H1 (cell line): ENCODE measurements around the gene BTBD7. TPM values are rescaled to one million over a fixed set of nuclear protein-coding genes. Genes with fewer than 3 reads are reported as not detected.

ENCODE experiments used
- CTCF ChIA-PET: fragments of 300-600 bp; sonication (Branson Sonifier 250); formaldehyde crosslinking; loops from one replicate; lab custom pipeline; 2021; ENCODE audit not compliant: partially characterized antibody; lab: Charles Lee
- POLR2A ChIA-PET: fragments of 300-600 bp; sonication (Branson Sonifier 250); formaldehyde crosslinking; loops from one replicate; lab custom pipeline; 2021; ENCODE audit warnings: inconsistent platforms; ENCODE audit not compliant: partially characterized antibody; lab: Charles Lee
- DNase-seq, 2 experiments: peaks; one replicate each; pipeline versions ENCODE4 v3.0.0 to v3.0.0-alpha.2; 2010 to 2022; ENCODE audit warnings: low spot score in 2 of 2, low read depth in 1 of 2, mixed read lengths in 1 of 2
- FAIRE-seq: peaks from 2 replicates; lab custom pipeline; 2011; peaks lifted over from hg19 to GRCh38; lab: Jason Lieb, UNC
- H2AFZ ChIP-seq: 2 replicates; pipeline ENCODE4 v1.8.1; 2012; ENCODE audit warnings: low read length, inconsistent platforms
- H2AK5ac ChIP-seq: 2 replicates; pipeline ENCODE4 v1.6.1; 2013; ENCODE audit warnings: low read depth, low read length
- H2BK120ac ChIP-seq: replicated peaks from 2 replicates; pipeline ENCODE3; 2013; ENCODE audit warnings: low read depth, low read length, inconsistent platforms
- H2BK12ac ChIP-seq: 2 replicates; pipeline ENCODE4 v1.6.1; 2013; ENCODE audit warnings: low read depth, low read length
- H2BK15ac ChIP-seq: 2 replicates; pipeline ENCODE4 v1.6.1; 2013; ENCODE audit warnings: low read length
- H2BK20ac ChIP-seq: 2 replicates; pipeline ENCODE4 v1.6.1; 2013; ENCODE audit warnings: low read length
- H2BK5ac ChIP-seq: 2 replicates; pipeline ENCODE4 v1.6.1; 2013; ENCODE audit warnings: low read depth, low read length
- H3K14ac ChIP-seq: 2 replicates; pipeline ENCODE4 v1.6.1; 2013; ENCODE audit warnings: inconsistent platforms; ENCODE audit not compliant: insufficient read length
- H3K18ac ChIP-seq: 2 replicates; pipeline ENCODE4 v1.6.1; 2013; ENCODE audit warnings: low read length; ENCODE audit errors: extremely low read depth
- H3K23ac ChIP-seq: 2 replicates; pipeline ENCODE4 v1.6.1; 2013; ENCODE audit warnings: inconsistent platforms; ENCODE audit not compliant: insufficient read length
- H3K23me2 ChIP-seq: 2 replicates; pipeline ENCODE4 v1.6.1; 2013; ENCODE audit warnings: low read depth, low read length
- H3K27ac ChIP-seq: 2 replicates; pipeline ENCODE4 v1.6.1; 2011; ENCODE audit warnings: low read depth, low read length, inconsistent platforms
- H3K27me3 ChIP-seq, 4 experiments: replicated peaks in 1 of 4; 1 replicate in 1 of 4; 2 replicates in 3 of 4; pipeline versions ENCODE4 v1.6.1 to v1.8.1; 2011 to 2013; ENCODE audit warnings: low read length in 3 of 4, mild to moderate bottlenecking in 3 of 4, inconsistent platforms in 2 of 4, mixed read lengths in 2 of 4, moderate library complexity in 1 of 4; ENCODE audit not compliant: control insufficient read depth in 3 of 4, insufficient read depth in 3 of 4; ENCODE audit errors: extremely low read depth in 1 of 4
- H3K36me3 ChIP-seq, 4 experiments: 2 replicates each; pipeline versions ENCODE4 v1.6.1 to v1.8.1; 2011 to 2013; ENCODE audit warnings: mild to moderate bottlenecking in 4 of 4, low read length in 3 of 4, moderate library complexity in 2 of 4, control low read depth in 1 of 4, inconsistent platforms in 1 of 4; ENCODE audit not compliant: insufficient read depth in 4 of 4, control insufficient read depth in 2 of 4
- H3K4ac ChIP-seq: replicated peaks from 2 replicates; pipeline ENCODE3; 2013; ENCODE audit warnings: low read length, low read depth, mixed read lengths, inconsistent platforms; ENCODE audit not compliant: insufficient read length
- H3K4me1 ChIP-seq, 4 experiments: replicated peaks in 1 of 4; 1 replicate in 1 of 4; 2 replicates in 3 of 4; pipeline versions ENCODE4 v1.6.1 to v1.8.1; 2011 to 2013; ENCODE audit warnings: low read length in 3 of 4, inconsistent platforms in 2 of 4, mixed read lengths in 1 of 4; ENCODE audit not compliant: insufficient read depth in 4 of 4, control insufficient read depth in 3 of 4
- H3K4me2 ChIP-seq, 2 experiments: 2 replicates each; pipeline versions ENCODE4 v1.6.1 to v1.8.1; 2011 to 2013; ENCODE audit warnings: low read depth in 2 of 2, low read length in 2 of 2, control low read depth in 1 of 2, inconsistent platforms in 1 of 2, mild to moderate bottlenecking in 1 of 2; ENCODE audit not compliant: insufficient read depth in 1 of 2
- H3K4me3 ChIP-seq, 4 experiments: fragments of 200-600, 300-600 bp in 1 of 4; sonication (generic), shearing (Covaris generic), sonication (Bioruptor Twin) in 1 of 4; 2 replicates each; pipeline versions ENCODE4 v1.5.1 to v1.8.1; 2011 to 2016; ENCODE audit warnings: low read length in 4 of 4, low read depth in 3 of 4, control low read depth in 2 of 4, inconsistent platforms in 2 of 4, mild to moderate bottlenecking in 2 of 4, mixed read lengths in 1 of 4, moderate library complexity in 1 of 4; ENCODE audit not compliant: insufficient read depth in 2 of 4; ENCODE audit errors: extremely low read depth in 1 of 4
- H3K56ac ChIP-seq: replicated peaks from 2 replicates; pipeline ENCODE3; 2013; ENCODE audit warnings: low read depth, mild to moderate bottlenecking, mixed read lengths, low read length, inconsistent platforms; ENCODE audit not compliant: insufficient read length
- H3K79me1 ChIP-seq: 2 replicates; pipeline ENCODE4 v1.6.1; 2013; ENCODE audit warnings: low read depth, low read length, control low read depth
- H3K79me2 ChIP-seq, 2 experiments: 2 replicates each; pipeline versions ENCODE4 v1.6.1 to v1.8.1; 2012 to 2013; ENCODE audit warnings: low read length in 2 of 2, mild to moderate bottlenecking in 2 of 2, inconsistent platforms in 1 of 2; ENCODE audit not compliant: insufficient read depth in 2 of 2, control insufficient read depth in 1 of 2
- H3K9ac ChIP-seq, 4 experiments: replicated peaks in 1 of 4; 1 replicate in 1 of 4; 2 replicates in 3 of 4; pipeline versions ENCODE4 v1.6.1 to v1.8.1; 2011 to 2013; ENCODE audit warnings: low read depth in 3 of 4, low read length in 3 of 4, control low read depth in 2 of 4, mild to moderate bottlenecking in 2 of 4, moderate library complexity in 2 of 4, inconsistent platforms in 1 of 4; ENCODE audit errors: extremely low read depth in 1 of 4
- H3K9me3 ChIP-seq, 2 experiments: 2 replicates each; pipeline versions ENCODE4 v1.6.1 to v1.8.1; 2012 to 2013; ENCODE audit warnings: mild to moderate bottlenecking in 2 of 2, moderate library complexity in 2 of 2, control low read depth in 1 of 2, inconsistent platforms in 1 of 2, low read depth in 1 of 2, low read length in 1 of 2, mixed read lengths in 1 of 2; ENCODE audit not compliant: insufficient read depth in 2 of 2
- H4K20me1 ChIP-seq, 2 experiments: replicated peaks in 1 of 2; 2 replicates each; pipeline versions ENCODE3 to v1.8.1; 2011 to 2013; ENCODE audit warnings: inconsistent platforms in 2 of 2, low read length in 2 of 2, mild to moderate bottlenecking in 1 of 2; ENCODE audit not compliant: insufficient read depth in 2 of 2, control insufficient read depth in 1 of 2
- H4K5ac ChIP-seq: 2 replicates; pipeline ENCODE4 v1.6.1; 2013; ENCODE audit warnings: low read length, low read depth, mixed read lengths, inconsistent platforms; ENCODE audit not compliant: insufficient read length
- H4K8ac ChIP-seq: 2 replicates; pipeline ENCODE4 v1.8.0; 2013; ENCODE audit warnings: mild to moderate bottlenecking, moderate library complexity, low read length, inconsistent platforms; ENCODE audit not compliant: insufficient read depth; ENCODE audit errors: extremely low read depth
- H4K91ac ChIP-seq: replicated peaks from 2 replicates; pipeline ENCODE3; 2013; ENCODE audit warnings: low read length, mixed read lengths, inconsistent platforms; ENCODE audit not compliant: insufficient read length
- CHD1 ChIP-seq: IDR thresholded peaks from 2 replicates; pipeline ENCODE4 v1.6.1; 2012; ENCODE audit warnings: low read depth, low read length, improper control_type of control experiment
- CHD2 ChIP-seq: IDR thresholded peaks from 2 replicates; pipeline ENCODE4 v1.6.1; 2012; ENCODE audit warnings: low read length, improper control_type of control experiment
- CREB1 ChIP-seq: IDR thresholded peaks from 2 replicates; pipeline ENCODE4 v1.6.1; 2012; ENCODE audit warnings: inconsistent platforms
- EZH2 ChIP-seq: fragments of 200-600 bp; sonication (generic); IDR thresholded peaks from 2 replicates; pipeline ENCODE4 v1.7.1; 2012; ENCODE audit warnings: low read depth, mild to moderate bottlenecking, moderate library complexity, low read length, inconsistent platforms; ENCODE audit not compliant: severe bottlenecking
- FOSL1 ChIP-seq: IDR thresholded peaks from 2 replicates; pipeline ENCODE4 v1.6.1; 2011; ENCODE audit warnings: mild to moderate bottlenecking, low read depth, low read length, moderate library complexity; ENCODE audit not compliant: insufficient read depth
- HDAC6 ChIP-seq: IDR thresholded peaks from one replicate; pipeline ENCODE4 v1.7.1; 2012; ENCODE audit warnings: low read depth, mild to moderate bottlenecking, inconsistent platforms, low read length, moderate library complexity
- JUND ChIP-seq: IDR thresholded peaks from 2 replicates; pipeline ENCODE4 v1.6.1; 2011; ENCODE audit warnings: mild to moderate bottlenecking, improper control_type of control experiment, low read length
- POU5F1 ChIP-seq: IDR thresholded peaks from 2 replicates; pipeline ENCODE4 v1.6.1; 2011; ENCODE audit warnings: low read depth, mild to moderate bottlenecking, low read length, moderate library complexity
- RBBP5 ChIP-seq: IDR thresholded peaks from 2 replicates; pipeline ENCODE4 v1.7.1; 2012; ENCODE audit warnings: low read depth, mild to moderate bottlenecking, inconsistent platforms, low read length, moderate library complexity, borderline replicate concordance
- RNF2 ChIP-seq: fragments of 200-900, 300-1000 bp; sonication (generic); IDR thresholded peaks from 2 replicates; pipeline ENCODE4 v1.7.1; 2016; ENCODE audit warnings: borderline replicate concordance, low read depth, mild to moderate bottlenecking, antibody characterized with exemption, low read length; ENCODE audit not compliant: poor library complexity, severe bottlenecking; ENCODE audit errors: missing control alignments
- SUZ12 ChIP-seq: fragments of 200-600 bp; sonication (generic); IDR thresholded peaks from 2 replicates; pipeline ENCODE4 v1.6.1; 2012; ENCODE audit warnings: mild to moderate bottlenecking, inconsistent platforms, low read length, moderate library complexity, mixed read lengths
- WGBS, 2 experiments: shearing (Covaris generic) in 1 of 2; methylation state at CpG; one replicate each; pipeline versions ENCODE4 v1.1.6 to v1.1.7; 2013 to 2015; ENCODE audit warnings: low lambda C conversion rate in 2 of 2, mixed read lengths in 2 of 2, inconsistent platforms in 1 of 2, low coverage in 1 of 2, missing lambda C conversion rate in 1 of 2; ENCODE audit not compliant: insufficient replicate concordance in 2 of 2, insufficient coverage in 1 of 2, insufficient read length in 1 of 2; ENCODE audit errors: extremely low coverage in 1 of 2, missing lambda C conversion rate in 1 of 2; 5-methylcytosine and 5-hydroxymethylcytosine counted together
- polyA plus RNA-seq, 7 experiments: library from polyadenylated mRNA; depleted of rRNA in 3 of 7; stranded (reverse) in 5 of 7; unstranded in 2 of 7; fragments of >200 nt in 5 of 7; fragments of 200-250 nt in 2 of 7; gene quantifications; 1 replicate in 5 of 7; 2 replicates in 1 of 7; 4 replicates in 1 of 7; pipeline versions ENCODE4 v1.2.1 to v1.2.3, GENCODE V29; 2011 to 2013; ENCODE audit warnings: missing spikeins in 2 of 7, mixed read lengths in 2 of 7
- total RNA-seq: library from RNA; stranded (reverse); fragmentation: NEBNext Ultra II Directional; extraction: Animal tissue kit (Norgen Biotek cat#: 25700); gene quantifications from 2 replicates; pipeline ENCODE4 v1.2.1, GENCODE V29; 2021

Gene BTBD7
- total and polyA plus RNA-seq, 2 of the 8 experiments (the other 6 are each of a cell fraction or from before 2014, with no cell fraction given) = 12.1 to 46.1 TPM

DNA sequence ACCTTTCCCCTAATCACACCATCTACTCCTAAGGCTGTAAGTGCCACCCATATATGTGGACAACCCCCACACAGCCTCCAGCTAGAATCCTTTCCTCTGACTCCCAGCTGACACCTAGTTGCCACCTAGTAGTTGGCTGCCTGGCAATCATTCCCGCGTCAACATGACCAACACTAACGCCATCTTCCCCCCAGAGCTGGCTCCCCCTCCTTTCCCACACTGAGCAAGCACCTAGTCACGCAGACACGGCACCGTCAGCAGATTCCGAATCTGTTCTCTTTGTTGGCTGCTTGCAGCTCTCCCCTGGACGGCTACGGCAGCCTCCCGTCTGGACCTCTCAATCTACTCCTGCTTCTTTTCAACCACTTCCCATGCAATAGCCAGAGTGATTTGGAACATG is 98.0 kb downstream of the BTBD7 start:
- Histone ChIP-seq H3K4me3 (no peak overlapping the region), H2BK15ac (no peak overlapping the region), H3K27ac (no peak overlapping the region), H3K9ac (no peak overlapping the region), H3K9me3 (no peaks in the 10 kb centered on the region), H3K14ac (no peak overlapping the region), H3K4me2 (no peak overlapping the region), H3K18ac (peak overlapping the region; percentile 38; the same call in 1 of the 2 replicates), H3K79me1 (no peaks in the 10 kb centered on the region), H3K56ac (no peak overlapping the region), H3K4me1 (no peaks in the 10 kb centered on the region; a peak in 3 of 7 replicates), H2BK5ac (no peak overlapping the region), H2BK12ac (no peak overlapping the region), H4K8ac (no peak overlapping the region), H4K5ac (no peak overlapping the region), H2BK20ac (no peak overlapping the region), H2BK120ac (no peak overlapping the region), H3K4ac (no peak overlapping the region), H4K20me1 (no peaks in the 10 kb centered on the region), H3K23ac (no peak overlapping the region), H3K23me2 (no peaks in the 10 kb centered on the region), H2AK5ac (no peak overlapping the region), H3K79me2 (no peaks in the 10 kb centered on the region), H3K27me3 (no peaks in the 10 kb centered on the region), H2AFZ (no peak overlapping the region), H4K91ac (no peak overlapping the region), H3K36me3 (no peaks in the 10 kb centered on the region)
- DNase-seq = no peak
- ChIA-PET POLR2A (no interaction called here), CTCF (interaction anchor here (0.6 to 1.5 kb wide), 7 partner anchors 48 to 373 kb away, joined by 3 to 4 read pairs (median 3); no protein-coding TSS in a partner anchor)
- WGBS, 2 experiments = 87% methylated on average over 10 of the region's 10 CpGs; no CpG with 5 or more reads in 1 of the 2 experiments
- no peak for FAIRE-seq
- no peak for TF ChIP-seq POU5F1
- TF ChIP-seq CHD2 = no peak
- no peak for TF ChIP-seq HDAC6
- no peak for TF ChIP-seq RBBP5
- TF ChIP-seq RNF2 = no peak
- TF ChIP-seq SUZ12 = no peak
- no peak for TF ChIP-seq FOSL1
- TF ChIP-seq CHD1 = no peak
- TF ChIP-seq JUND = no peak
- no peak for TF ChIP-seq EZH2
- no peak for TF ChIP-seq CREB1
